ENCODE results near the gene EMD. TPM values are rescaled to one million over a fixed set of nuclear protein-coding genes. Genes with fewer than 3 reads are reported as not detected.

Gene EMD
- total and polyA plus RNA-seq, 2 donors (not counting 1 experiment from before 2014, with no cell fraction given) = 81.7 to 132 TPM

- Mint-ChIP-seq H3K27ac (peak overlapping the region; percentile 85), H3K27me3 (no peaks in the 10 kb centered on the region), H3K4me3 (peak overlapping the region; percentile 26), H3K9me3 (ENCODE audit: insufficient read depth) (no peaks in the 10 kb centered on the region), H3K4me1 (peaks cover 37% of the 10 kb centered on the region)
- Histone ChIP-seq H3K36me3 (replicated peaks in 1 of 2; ENCODE audit: control extremely low read depth in 1 of 2, control insufficient read depth in 1 of 2, extremely low read depth in 1 of 2, insufficient read depth in 2 of 2, low read length in 1 of 2) (peaks cover 0 to 72% of the 10 kb centered on the region in 2 experiments), H3K4me3 (ENCODE audit: control extremely low read depth in 1 of 5, extremely low read depth in 1 of 5, insufficient read depth in 1 of 5, low read depth in 2 of 5, low read length in 4 of 5) (peak overlapping the region in 2 of 5 experiments; percentile 9), H2AFZ (ENCODE audit: insufficient read depth, low read depth, low read length, poor library complexity, severe bottlenecking) (no peak overlapping the region), H3K4me2 (replicated peaks; ENCODE audit: low read depth, low read length, poor library complexity, severe bottlenecking) (peak overlapping the region; percentile 67), H3K9me3 (ENCODE audit: control extremely low read depth in 1 of 3, control insufficient read depth in 2 of 3, insufficient read depth in 1 of 3, low read length in 2 of 3) (peaks cover 0 to 4% (median 0%) of the 10 kb centered on the region in 3 donors), H3K4me1 (ENCODE audit: control insufficient read depth in 2 of 2, insufficient read depth in 2 of 2, low read length in 2 of 2) (peaks cover 41 to 63% of the 10 kb centered on the region in 2 donors), H3K27me3 (replicated peaks in 1 of 4; ENCODE audit: control extremely low read depth in 1 of 4, control insufficient read depth in 3 of 4, insufficient read depth in 4 of 4, low read length in 3 of 4) (no peaks in the 10 kb centered on the region), H3K79me2 (ENCODE audit: control insufficient read depth, insufficient read depth, low read length) (no peaks in the 10 kb centered on the region), H3K9ac (ENCODE audit: low read length) (no peak overlapping the region), H4K20me1 (ENCODE audit: control insufficient read depth, insufficient read depth, low read length, poor library complexity, severe bottlenecking) (peaks cover 15% of the 10 kb centered on the region), H3K27ac (ENCODE audit: low read length in 2 of 2) (peak overlapping the region; percentile 57)
- WGBS (ENCODE audit: insufficient coverage) = 69% methylated on average over 12 of the region's 30 CpGs
- TF ChIP-seq CTCF (IDR thresholded peaks at IDR 0.05) (no peak), EZH2 (IDR thresholded peaks at IDR 0.05; ENCODE audit: borderline replicate concordance, insufficient read depth, low read depth, low read length, poor library complexity, severe bottlenecking) (no peak)
- intact Hi-C loops (cut with micrococcal nuclease) = no loop called here
- peak; percentile 63 for DNase-seq
- ChIA-PET POLR2A (interaction anchor here (0.7 kb wide), 1 partner anchor 18 kb away, joined by 3 read pairs; no protein-coding TSS in a partner anchor), CTCF (no interaction called here)
- peak; percentile 66 for ATAC-seq (ENCODE audit: low read depth)
These were observed 27.7 kb upstream of the EMD start for GRCh38 chrX:154351183-154352011.

- Histone ChIP-seq H3K9me3 (ENCODE audit: control extremely low read depth in 1 of 3, control insufficient read depth in 2 of 3, insufficient read depth in 1 of 3, low read length in 2 of 3) (peaks cover 0 to 4% (median 0%) of the 10 kb centered on the region in 3 donors), H3K36me3 (replicated peaks in 1 of 2; ENCODE audit: control extremely low read depth in 1 of 2, control insufficient read depth in 1 of 2, extremely low read depth in 1 of 2, insufficient read depth in 2 of 2, low read length in 1 of 2) (peaks cover 0 to 77% of the 10 kb centered on the region in 2 experiments), H3K27me3 (replicated peaks in 1 of 4; ENCODE audit: control extremely low read depth in 1 of 4, control insufficient read depth in 3 of 4, insufficient read depth in 4 of 4, low read length in 3 of 4) (no peaks in the 10 kb centered on the region), H3K4me3 (ENCODE audit: control extremely low read depth in 1 of 5, extremely low read depth in 1 of 5, insufficient read depth in 1 of 5, low read depth in 2 of 5, low read length in 4 of 5) (no peak overlapping the region), H3K4me2 (replicated peaks; ENCODE audit: low read depth, low read length, poor library complexity, severe bottlenecking) (peak overlapping the region; percentile 67), H3K79me2 (ENCODE audit: control insufficient read depth, insufficient read depth, low read length) (no peaks in the 10 kb centered on the region), H3K9ac (ENCODE audit: low read length) (no peak overlapping the region), H3K27ac (ENCODE audit: low read length in 2 of 2) (peak overlapping the region; percentile 57), H2AFZ (ENCODE audit: insufficient read depth, low read depth, low read length, poor library complexity, severe bottlenecking) (no peak overlapping the region), H4K20me1 (ENCODE audit: control insufficient read depth, insufficient read depth, low read length, poor library complexity, severe bottlenecking) (peaks cover 21% of the 10 kb centered on the region), H3K4me1 (ENCODE audit: control insufficient read depth in 2 of 2, insufficient read depth in 2 of 2, low read length in 2 of 2) (peaks cover 41 to 62% of the 10 kb centered on the region in 2 donors)
- no peak for TF ChIP-seq EZH2 (IDR thresholded peaks at IDR 0.05; ENCODE audit: borderline replicate concordance, insufficient read depth, low read depth, low read length, poor library complexity, severe bottlenecking)
- no peak for TF ChIP-seq CTCF (IDR thresholded peaks at IDR 0.05)
- Mint-ChIP-seq H3K4me3 (no peak overlapping the region), H3K9me3 (ENCODE audit: insufficient read depth) (no peaks in the 10 kb centered on the region), H3K4me1 (peaks cover 36% of the 10 kb centered on the region), H3K27ac (peak overlapping the region; percentile 75), H3K27me3 (no peaks in the 10 kb centered on the region)
- POLR2A ChIA-PET = no interaction called here
- no CpG with 5 or more reads among the region's 14 CpGs for WGBS (ENCODE audit: insufficient coverage)
- ATAC-seq (ENCODE audit: low read depth) (no peak), DNase-seq (no peak)
- intact Hi-C loops (cut with micrococcal nuclease) = no loop called here
- CTCF ChIA-PET = no interaction called here
These were observed 27.1 kb upstream of the EMD start for GRCh38 chrX:154352012-154352401.

All from B cell (primary cell).